Activated naive CD8-positive, alpha-beta T cell treated with anti-CD3 and anti-CD28 coated beads, Interleukin-2, amount 50 U/mL, for 16 hours (primary cell): ENCODE data around the gene CGNL1.

Experiments used
- DNase-seq: peaks from one replicate; pipeline ENCODE4 v3.0.0-alpha.2; 2020; ENCODE audit warnings: low read depth, low spot score

CGNL1 gene

DNA sequence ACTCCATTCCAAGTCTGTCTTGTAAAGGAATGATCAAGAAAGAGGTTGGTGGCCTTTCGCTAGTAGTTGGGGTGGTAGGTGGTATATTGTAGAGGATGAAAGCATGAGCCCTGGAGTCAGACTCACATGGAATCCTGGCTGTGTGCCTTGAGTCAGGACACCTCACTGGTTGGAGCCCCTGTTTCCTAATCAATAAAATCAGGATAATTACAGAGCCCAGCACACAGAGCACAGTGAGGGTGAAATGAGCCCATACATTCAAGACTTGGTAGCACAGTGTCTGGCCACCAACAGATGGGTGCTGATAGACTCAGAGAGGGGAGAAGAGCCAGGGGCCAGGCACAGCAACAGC, 120.3 kb downstream of the CGNL1 start:
- DNase-seq: no peak

DNA sequence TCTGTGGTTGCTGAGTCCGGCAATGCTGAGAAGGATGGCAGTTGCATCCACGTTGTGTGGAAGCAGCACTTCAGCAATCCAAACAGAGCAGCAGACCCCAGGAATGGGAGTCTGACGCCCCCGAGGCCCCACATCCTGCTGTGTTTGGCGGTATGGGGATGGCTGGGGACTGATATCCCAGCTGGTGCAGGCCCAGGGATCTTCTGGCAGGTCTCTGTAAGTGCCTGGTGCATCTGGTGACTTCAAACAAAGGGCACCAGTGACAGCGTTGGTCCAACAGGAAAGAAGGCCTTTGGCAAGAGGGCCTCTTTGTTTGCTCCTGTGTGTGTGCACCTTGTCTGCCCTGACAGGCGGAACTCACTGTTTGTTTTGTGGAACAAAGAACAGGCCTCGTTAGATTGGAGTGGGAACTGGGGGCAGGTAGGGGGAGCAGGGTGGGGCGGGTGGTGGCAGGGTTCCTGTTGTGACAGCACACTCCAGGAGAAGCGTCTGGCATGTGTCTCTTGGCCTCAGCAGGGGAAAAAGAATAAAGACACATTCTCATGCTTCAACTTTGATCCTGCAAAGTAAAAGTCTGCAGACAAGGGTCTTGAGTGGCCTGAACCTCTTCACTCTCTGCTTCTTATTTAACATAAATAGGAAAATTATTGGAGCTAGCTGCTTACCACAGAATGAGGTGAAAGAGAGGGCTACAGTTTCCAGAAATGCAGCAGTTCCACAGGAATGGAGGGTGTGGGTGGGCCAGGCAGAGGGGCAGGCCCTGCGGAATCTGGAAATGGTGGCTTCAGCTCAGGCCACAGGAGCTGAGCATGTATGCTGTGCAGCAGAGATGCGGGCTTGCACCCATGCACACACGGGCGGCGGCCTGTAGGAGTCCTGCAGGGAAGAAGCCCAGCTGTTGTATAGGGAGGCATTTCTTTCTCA, 120.9 kb downstream of the CGNL1 start:
- no peak for DNase-seq

DNA sequence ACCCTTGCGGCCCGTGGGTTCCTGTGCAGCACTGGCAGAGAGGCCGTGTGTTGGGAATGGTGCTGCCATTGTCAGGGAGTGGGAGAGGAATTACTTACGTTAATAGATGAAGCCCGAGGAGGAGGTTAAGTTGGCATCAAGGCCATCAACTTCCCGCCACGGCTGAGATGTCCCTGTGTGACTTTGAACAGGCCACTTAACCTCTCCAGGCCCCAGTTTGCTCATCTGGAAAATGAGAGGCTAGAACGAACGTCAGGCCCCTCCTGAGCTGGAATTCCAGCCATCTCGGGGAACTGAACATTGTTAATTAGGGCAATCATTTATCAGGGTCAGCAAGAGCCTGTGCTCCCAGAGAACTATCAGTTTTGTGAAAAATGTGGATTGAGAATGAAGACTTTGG, 124.0 kb downstream of the CGNL1 start:
- DNase-seq: no peak

DNA sequence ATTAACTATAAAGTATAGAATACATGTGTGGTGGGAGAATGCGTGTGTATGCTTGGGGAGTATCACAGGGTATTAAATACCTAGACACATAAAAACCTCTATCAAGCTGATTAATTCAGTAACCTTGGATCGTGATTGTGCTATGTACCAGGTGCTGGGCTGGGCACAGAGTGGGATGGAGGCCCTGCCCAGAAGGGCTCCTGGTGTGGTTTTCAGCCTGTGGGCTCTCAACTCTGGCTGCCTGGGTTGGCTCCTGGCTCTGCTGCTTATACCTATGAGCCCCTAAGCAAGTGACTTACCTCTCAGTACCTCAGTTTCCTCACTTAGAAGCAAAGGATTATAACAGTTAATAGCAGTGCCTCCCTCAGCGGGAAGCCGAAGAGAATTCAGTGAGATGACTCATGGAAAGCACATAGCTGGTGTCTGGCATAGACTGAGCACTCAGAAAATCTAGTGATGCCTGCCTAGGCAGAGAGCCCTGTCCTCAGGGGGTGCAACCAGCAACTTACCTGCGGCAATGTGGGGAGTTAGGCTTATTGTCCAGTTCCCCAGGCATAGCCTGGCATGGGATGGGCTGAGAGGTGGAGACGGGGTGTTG, 124.8 kb downstream of the CGNL1 start:
- no peak for DNase-seq

DNA sequence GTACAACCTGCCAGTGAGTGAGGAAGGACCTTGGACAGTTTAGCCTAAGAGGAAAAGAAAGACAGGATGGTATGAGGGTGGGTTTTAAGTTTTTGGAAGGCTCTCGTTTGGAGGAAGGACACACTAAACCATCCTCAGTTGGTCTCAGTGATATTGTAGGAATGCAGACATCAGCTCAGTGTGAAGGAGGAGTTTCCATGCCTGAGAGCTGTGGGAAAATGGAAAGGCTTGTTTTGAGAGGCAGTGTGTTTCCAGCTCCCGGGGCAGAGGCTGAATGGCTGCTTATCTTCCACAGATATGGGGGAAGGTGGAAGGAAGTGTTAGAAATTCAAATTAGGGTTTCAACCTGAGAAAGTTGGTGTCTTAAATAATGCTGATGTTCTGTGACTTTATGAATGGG, 125.8 kb downstream of the CGNL1 start:
- DNase-seq: no peak

DNA sequence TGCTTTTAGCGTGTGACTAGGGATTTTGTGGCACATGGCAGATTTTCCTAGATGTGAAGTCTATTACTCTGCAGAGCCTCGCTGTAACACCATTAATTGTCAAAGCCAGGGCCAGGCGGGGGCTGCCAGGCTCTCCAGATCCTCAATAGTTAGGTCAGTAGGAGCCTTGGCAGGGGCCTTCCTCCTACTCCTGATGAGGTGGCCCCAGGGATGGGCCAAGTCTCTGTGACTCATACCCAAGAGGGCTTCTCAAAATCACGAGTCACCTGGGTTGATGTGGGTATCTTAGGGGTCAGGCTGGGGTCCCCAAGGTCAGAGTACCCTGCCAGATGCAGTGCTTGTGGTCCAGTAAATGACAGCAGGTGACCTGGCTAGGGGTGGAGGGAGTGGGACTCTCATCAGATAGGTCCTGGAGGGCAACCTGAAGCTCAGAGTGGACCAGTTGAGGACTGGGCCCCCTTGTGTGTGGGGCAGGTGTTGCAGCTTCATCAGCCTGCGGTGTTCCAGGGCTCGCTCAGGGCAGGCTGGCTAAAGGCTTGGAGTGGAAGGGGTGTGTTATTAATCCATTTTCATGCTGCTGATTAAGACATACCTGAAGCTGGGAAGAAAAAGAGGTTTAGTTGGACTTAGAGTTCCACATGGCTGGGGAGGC, 126.9 kb downstream of the CGNL1 start:
- DNase-seq: no peak

DNA sequence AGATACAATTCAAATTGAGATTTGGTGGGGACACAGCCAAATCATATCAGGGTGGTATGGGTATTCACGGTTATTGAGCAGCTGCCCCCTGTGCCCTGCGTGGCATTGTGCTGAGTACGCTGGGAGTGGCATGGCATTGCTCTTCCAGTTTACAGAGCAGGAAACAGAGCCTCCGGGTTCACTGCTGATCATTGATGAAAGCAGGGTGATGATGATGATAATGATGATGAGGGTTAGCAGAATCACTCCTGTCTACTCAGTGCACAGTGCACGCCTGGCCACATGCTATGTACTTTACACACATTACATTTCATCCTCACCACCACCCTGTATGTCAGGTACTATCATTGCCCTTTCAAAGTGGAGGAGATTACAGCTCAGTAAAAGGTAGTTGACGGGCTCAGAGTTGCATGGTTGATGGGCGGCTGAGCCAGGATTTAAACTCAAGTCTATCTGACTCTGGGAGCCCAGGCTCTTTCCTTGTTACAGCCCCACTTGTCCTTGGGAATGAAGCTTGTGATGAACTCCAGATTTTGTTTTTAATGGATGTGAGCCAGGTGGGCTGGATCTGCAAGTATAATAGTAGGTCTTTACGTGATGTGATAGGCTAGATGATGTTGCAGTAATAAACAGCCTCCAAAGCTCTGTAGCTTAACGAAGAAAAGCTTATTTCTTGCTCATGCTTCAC, 127.8 kb downstream of the CGNL1 start:
- DNase-seq: no peak

DNA sequence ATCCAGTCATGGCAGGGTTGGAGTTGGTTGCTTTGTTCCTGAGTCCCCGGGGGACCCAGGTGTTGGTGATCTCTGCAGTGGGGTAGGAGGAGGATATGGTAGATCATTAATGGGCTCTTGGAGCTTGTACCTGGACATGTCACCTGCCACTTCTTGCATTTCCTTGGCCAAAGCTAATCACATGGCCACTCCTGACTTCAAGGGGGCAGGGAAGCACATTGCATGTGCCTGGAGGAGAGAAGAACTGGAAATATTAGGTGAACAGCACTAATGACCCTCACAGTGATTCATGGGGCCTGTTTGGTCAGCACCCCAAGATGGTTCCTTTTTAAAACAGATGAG, 128.3 kb downstream of the CGNL1 start:
- DNase-seq: no peak

DNA sequence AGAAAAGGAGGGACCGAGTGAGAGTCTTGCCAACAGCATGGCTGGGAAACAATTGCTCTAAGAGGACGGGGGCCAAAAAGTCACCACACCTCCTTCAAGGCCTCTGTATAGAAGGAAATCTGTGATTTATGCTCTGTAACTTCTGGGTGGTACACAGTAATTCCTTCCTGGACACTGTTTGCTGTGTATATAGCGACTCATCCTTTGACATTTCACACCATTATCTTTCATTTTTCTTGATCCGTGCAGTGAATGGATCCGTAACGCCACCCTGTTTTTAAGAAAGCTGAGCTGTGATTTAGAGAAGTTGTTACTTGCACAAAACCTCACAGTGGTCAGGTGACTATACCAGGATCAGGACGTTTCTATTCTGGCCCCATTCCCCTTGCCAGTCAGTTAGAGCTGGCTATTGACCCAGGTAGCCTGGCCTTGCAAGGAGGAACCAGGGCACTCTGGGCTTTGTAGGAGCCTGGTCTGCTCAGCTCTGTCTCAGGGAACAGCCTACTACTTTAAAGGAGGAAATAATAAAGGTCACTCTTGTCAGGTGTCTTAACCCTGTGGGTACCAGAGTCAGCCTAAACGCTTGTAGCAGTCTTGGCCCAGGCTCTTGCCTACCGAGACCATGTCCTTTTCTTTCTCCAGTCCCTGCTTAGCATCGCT, 128.9 kb downstream of the CGNL1 start:
- no peak for DNase-seq

DNA sequence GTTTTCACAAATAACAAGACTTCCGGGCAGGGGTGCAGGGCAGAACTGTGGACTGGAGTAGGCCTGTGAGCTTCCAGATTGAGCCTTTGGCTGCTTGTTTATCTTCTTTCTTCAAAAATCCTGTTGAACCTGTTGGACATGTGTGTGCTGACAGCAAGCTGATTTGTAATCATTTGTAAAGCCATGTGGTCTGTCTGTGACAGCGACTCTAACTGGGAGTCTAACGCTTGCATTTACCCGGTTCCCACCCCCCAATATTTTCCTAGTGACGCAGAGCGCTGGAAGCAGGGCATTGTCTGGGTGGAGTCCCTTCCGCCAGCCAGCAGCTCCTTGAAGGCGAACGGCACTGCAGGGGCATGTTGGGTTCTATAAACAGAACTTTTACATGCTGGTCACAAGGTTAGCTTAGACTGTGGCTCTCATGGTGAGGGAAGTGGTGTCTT, 129.7 kb downstream of the CGNL1 start:
- no peak for DNase-seq

DNA sequence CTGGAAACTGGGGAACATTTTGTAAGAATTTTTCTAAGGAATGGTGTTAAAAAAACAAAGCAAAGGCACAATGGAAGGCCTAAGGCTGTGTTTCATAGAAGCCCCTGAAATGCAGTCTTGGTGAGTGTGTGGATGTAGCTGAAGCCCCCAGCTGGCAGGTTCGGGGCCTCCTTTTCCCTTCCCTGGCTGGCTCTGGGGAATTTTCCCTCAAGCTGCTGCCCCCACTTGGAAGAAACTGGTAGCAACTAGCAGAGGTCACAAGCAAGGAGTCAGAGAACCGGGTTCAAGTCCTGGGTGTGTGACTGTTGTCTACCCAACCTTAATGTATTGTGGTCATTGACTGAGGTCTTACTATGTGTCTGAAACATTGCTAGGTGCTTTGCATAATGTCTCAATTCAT, 130.1 kb downstream of the CGNL1 start:
- no peak for DNase-seq

DNA sequence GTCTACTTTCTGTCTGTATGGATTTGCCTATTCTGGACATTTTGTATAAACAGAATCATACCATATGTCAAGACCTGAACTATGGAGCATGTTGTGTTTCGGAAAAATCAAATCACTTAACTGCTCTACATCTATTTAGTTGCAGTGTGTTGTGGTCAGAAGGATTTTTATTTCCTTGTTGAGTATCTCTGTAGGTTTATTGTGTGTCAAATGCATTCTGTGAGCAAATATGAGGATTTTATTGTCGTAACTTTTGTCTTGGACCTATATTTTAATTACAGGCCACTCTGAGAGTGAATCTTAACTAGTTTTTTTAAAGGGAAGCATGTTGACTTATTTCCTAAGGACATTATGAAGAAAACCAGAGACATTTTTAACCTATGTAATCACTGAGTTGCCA, 130.8 kb downstream of the CGNL1 start:
- DNase-seq: no peak

DNA sequence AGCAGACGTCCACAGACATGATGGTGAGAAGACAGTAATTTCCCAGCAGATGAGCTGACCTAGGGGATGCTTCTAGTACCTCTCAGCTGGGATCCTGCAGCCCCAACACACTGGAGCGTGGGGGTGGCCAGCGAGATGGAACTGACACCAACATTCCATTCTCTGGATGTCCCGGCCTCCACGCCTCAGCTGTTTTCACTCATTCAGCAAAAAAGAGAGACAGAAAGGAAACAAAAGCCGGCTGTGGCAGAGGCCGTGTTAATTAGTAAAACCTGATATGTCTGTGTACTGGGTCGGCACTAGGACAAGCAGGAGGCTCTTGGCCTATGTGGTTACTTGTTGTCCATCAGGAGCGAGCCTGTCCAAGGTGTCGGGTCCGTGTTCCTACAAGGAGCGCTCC, 132.8 kb downstream of the CGNL1 start:
- DNase-seq: no peak

DNA sequence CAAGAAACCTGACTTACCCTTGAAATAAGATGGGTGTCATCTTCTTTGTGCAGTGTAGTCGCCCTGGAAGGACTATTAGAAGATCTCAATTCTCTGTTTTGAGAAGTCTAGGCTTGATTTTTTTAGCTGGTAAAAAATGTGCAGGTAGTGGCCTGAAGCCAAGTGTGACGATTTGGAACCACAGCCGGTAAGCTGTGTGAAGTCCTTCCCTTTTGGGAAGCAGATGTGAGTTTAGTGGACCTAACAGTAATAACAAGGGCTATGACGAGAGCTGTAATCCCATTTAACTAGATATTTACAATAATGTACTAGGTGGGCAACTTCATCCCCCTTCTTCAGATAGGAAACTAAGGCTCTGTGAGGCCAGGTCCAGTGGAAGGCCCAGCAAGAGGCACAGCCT, 133.7 kb downstream of the CGNL1 start:
- no peak for DNase-seq

DNA sequence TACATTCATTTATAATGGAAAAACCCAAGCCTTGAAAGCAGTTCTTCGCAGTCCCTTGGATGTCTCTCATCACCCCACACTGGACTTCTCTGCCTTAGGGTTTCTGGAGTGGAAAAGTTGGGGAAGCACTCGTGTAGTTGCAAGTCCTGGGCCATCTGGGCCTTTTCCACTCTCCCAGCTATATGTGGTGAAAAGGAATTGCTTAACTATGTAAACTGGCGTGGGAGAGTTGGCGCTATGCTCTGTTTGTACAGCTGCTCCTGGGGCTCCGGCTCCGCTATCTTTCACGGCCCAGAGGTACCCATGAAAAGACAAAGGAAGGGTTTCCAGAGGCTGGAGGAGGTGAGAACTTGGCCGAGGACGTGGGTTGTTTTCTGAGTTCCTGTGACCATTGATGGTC, 134.3 kb downstream of the CGNL1 start:
- no peak for DNase-seq

DNA sequence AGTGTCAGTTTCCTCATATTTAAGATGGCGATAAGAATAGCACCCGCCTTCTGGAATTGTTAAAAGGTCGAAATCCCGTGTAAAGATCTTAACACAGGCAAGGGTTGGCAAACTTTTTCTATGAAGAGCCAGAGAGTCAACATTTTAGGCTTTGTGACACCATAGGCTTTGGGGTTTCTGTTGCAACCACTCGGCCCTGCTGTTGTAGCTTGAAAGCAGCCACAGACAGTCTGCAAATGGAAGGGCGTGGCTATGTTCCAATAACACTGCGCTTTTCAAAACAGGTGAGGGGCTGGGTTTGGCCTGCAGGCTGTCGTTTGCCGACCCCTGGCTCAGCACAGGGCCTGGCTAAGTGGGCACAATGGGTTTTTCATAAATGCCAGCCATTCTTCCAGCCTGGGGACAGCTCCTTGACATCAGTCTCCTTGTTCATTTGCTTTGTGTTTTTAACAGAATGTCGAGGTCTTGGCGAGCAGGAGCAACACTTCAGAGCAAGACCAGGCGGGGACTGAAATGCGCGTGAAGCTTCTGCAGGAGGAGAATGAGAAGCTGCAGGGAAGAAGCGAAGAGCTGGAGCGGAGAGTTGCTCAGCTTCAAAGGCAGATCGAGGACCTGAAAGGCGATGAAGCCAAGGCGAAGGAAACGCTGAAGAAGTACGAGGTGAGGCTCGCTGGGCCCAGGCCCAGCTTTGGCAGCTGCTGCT, 140.2 kb downstream of the CGNL1 start:
- DNase-seq: no peak

DNA sequence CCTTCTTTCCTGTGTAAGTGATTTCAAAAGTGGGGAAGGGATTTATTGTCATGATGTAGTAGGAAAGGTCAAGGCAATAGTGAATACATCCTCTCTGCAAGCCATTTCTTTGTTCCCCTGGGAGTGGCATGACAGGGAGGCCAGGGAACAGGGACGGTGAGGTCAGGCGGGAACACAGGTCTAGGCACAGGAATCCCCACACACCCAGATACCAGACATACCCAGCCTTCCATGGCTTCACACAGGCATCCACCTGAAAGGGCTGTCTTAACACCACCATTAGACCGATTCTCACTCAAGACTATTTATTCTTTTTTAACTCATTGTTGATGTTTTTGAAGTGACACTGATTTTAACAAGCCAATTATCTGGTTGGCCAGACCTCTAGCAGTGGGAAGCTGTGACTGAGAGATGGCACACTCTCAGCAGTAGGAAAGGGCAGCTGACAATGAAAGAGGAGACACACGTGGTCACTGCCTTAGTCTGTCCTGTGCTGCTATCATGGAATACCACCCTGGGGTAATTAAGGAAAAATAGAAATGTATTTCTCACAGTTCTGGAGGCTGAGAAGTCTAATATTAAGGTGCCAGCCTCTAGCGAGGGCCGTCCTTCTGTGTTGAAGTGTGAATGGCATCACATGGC, 140.8 kb downstream of the CGNL1 start:
- no peak for DNase-seq

DNA sequence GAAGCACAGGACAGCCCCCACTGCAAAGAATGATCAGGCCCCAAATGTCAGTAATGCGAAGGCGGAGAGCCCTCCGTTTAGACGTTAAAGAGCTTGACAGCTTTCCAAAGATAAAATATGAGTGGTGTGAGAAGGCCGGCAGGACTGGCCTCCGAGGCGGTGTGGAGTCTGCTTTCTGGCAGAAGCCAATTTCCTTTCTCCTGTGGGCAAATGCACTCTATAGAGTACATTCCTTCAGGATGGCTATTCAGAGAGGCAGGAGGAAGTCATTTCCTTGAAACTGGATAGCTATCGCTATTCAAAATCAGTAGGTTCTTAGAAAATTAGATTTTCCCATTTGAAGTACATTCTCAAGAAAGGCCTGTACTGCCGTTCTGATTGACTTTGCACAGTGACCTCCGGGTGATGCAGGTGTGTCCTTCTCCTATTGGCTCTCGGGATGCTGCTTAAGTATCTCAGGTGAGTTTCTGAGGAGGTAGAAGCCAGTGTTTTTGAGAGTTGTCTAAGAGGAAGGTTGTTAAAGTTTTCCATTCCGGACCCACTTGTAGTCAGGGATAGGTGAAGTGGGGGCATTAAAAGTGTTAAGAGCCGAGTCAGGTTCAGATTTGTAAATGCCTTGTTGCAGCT, 142.6 kb downstream of the CGNL1 start:
- no peak for DNase-seq

DNA sequence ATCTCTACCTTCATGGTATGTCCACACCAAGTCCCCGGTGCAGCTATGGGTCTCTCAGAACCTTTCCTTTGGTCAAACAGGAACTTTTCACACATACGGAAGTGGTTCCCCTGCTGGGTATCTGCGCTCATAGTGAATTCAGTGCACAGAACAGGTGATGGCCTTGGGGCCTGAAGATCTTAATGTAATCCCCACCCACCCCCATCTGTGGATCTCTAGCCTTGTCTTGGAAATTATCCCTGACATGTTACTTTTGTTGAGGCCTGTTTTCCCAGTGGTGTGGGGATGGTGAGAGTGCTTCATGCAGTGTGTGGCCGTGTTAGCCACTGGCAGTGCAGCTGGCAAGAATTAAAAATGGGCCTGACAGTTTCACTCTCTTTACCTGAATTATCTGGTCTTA, 143.5 kb downstream of the CGNL1 start:
- no peak for DNase-seq

DNA sequence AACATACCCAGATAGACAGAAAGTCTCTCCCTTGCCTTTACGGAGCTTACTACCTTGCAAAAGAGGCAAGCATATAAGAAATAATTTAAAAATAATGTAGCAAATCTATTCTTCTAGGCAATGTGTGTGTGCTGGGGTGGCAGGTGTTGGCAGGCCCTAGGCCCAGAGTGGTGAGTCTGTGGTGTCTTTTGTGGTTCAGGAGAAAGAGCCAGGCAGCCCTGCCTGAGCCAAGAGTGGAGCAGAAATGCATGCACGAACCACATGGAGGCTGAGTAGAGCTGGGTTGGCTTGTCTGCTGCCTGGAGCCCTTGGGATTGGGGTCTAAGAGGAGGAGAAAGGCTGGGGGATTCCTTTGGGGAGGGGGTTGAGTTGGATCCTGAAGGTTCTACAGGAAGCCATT, 145.2 kb downstream of the CGNL1 start:
- DNase-seq: no peak
